Measurements from ENCODE around the gene ARHGEF39. TPM values are rescaled to one million over a fixed set of nuclear protein-coding genes. Genes with fewer than 3 reads are reported as not detected.

Gene ARHGEF39
- total and polyA plus RNA-seq, 10 of the 15 experiments (the other 5 are each of a cell fraction or from before 2014, with no cell fraction given) = 2.0 to 28.9 (median 13.2) TPM

DNA sequence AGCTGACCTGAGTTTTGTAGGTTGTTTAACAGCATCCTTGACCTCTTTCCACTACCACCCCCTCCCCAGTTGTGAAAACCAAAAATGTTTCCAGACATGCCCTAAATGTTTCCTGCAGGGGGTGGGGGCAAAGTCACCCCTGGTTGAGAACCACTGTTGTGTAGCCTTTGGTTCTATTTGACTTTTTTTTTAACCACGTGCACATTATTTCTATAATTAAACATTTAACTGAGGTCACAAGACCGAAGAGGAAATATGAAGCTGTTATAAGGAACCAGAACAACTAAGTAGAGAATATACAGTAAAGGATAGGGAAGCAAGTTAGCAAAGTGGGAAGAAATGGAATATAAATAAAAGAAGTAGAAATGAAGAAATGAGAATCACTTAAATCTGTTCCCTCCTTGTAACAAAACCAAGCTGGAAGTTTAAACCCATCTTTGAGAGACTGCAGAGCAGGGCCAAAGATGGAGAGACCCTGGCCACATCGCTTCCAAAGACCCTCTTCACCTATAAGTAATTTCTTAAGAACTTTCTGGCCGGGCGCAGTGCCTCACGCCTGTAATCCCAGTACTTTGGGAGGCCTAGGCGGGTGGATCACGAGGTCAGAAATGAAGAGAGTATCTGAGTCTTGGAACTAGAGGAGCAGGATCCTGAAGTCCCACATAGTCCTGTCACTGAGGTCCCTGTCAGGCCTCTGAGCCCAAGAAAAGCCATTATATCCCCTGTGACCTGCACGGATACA lies 28.7 kb downstream of the ARHGEF39 start (continued):
- TF ChIP-seq, protein P1, sequence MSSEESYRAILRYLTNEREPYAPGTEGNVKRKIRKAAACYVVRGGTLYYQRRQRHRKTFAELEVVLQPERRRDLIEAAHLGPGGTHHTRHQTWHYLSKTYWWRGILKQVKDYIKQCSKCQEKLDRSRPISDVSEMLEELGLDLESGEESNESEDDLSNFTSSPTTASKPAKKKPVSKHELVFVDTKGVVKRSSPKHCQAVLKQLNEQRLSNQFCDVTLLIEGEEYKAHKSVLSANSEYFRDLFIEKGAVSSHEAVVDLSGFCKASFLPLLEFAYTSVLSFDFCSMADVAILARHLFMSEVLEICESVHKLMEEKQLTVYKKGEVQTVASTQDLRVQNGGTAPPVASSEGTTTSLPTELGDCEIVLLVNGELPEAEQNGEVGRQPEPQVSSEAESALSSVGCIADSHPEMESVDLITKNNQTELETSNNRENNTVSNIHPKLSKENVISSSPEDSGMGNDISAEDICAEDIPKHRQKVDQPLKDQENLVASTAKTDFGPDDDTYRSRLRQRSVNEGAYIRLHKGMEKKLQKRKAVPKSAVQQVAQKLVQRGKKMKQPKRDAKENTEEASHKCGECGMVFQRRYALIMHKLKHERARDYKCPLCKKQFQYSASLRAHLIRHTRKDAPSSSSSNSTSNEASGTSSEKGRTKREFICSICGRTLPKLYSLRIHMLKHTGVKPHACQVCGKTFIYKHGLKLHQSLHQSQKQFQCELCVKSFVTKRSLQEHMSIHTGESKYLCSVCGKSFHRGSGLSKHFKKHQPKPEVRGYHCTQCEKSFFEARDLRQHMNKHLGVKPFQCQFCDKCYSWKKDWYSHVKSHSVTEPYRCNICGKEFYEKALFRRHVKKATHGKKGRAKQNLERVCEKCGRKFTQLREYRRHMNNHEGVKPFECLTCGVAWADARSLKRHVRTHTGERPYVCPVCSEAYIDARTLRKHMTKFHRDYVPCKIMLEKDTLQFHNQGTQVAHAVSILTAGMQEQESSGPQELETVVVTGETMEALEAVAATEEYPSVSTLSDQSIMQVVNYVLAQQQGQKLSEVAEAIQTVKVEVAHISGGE (CRISPR knock-in tag; IDR thresholded peaks at IDR 0.05) = no peak
- TF ChIP-seq MTA2 (IDR thresholded peaks at IDR 0.05; ENCODE audit: low read depth) = no peak
- TF ChIP-seq YBX1 (IDR thresholded peaks at IDR 0.05) = no peak
- TF ChIP-seq JUNB (IDR thresholded peaks at IDR 0.05) = 0 out of 2 replicates have a peak, but pooled peaks have one; percentile 10
- TF ChIP-seq, protein P2, sequence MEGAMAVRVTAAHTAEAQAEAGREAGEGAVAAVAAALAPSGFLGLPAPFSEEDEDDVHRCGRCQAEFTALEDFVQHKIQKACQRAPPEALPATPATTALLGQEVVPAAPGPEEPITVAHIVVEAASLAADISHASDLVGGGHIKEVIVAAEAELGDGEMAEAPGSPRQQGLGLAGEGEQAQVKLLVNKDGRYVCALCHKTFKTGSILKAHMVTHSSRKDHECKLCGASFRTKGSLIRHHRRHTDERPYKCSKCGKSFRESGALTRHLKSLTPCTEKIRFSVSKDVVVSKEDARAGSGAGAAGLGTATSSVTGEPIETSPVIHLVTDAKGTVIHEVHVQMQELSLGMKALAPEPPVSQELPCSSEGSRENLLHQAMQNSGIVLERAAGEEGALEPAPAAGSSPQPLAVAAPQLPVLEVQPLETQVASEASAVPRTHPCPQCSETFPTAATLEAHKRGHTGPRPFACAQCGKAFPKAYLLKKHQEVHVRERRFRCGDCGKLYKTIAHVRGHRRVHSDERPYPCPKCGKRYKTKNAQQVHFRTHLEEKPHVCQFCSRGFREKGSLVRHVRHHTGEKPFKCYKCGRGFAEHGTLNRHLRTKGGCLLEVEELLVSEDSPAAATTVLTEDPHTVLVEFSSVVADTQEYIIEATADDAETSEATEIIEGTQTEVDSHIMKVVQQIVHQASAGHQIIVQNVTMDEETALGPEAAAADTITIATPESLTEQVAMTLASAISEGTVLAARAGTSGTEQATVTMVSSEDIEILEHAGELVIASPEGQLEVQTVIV (IDR thresholded peaks at IDR 0.05; ENCODE audit: borderline replicate concordance, partially characterized antibody) = no peak
- no peak for TF ChIP-seq KDM1A (IDR thresholded peaks at IDR 0.05; ENCODE audit: borderline replicate concordance)
- TF ChIP-seq YY1 (IDR thresholded peaks at IDR 0.05; ENCODE audit: low read depth, low read length) = no peak
- no peak for TF ChIP-seq JUND (IDR thresholded peaks at IDR 0.05; ENCODE audit: low read depth, low read length)
- TF ChIP-seq, protein P3, sequence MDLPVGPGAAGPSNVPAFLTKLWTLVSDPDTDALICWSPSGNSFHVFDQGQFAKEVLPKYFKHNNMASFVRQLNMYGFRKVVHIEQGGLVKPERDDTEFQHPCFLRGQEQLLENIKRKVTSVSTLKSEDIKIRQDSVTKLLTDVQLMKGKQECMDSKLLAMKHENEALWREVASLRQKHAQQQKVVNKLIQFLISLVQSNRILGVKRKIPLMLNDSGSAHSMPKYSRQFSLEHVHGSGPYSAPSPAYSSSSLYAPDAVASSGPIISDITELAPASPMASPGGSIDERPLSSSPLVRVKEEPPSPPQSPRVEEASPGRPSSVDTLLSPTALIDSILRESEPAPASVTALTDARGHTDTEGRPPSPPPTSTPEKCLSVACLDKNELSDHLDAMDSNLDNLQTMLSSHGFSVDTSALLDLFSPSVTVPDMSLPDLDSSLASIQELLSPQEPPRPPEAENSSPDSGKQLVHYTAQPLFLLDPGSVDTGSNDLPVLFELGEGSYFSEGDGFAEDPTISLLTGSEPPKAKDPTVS (IDR thresholded peaks at IDR 0.05; ENCODE audit: low read depth, low read length) = no peak
- TF ChIP-seq, protein P4, sequence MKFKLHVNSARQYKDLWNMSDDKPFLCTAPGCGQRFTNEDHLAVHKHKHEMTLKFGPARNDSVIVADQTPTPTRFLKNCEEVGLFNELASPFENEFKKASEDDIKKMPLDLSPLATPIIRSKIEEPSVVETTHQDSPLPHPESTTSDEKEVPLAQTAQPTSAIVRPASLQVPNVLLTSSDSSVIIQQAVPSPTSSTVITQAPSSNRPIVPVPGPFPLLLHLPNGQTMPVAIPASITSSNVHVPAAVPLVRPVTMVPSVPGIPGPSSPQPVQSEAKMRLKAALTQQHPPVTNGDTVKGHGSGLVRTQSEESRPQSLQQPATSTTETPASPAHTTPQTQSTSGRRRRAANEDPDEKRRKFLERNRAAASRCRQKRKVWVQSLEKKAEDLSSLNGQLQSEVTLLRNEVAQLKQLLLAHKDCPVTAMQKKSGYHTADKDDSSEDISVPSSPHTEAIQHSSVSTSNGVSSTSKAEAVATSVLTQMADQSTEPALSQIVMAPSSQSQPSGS (IDR thresholded peaks at IDR 0.05; ENCODE audit: low read length) = no peak
- no peak for TF ChIP-seq NFYA (IDR thresholded peaks at IDR 0.05; ENCODE audit: borderline replicate concordance, low read depth, low read length)
- no peak for TF ChIP-seq ESRRA (IDR thresholded peaks at IDR 0.05; ENCODE audit: low read length)
- no peak for TF ChIP-seq CREM (IDR thresholded peaks at IDR 0.05; ENCODE audit: low read depth)
- no peak for TF ChIP-seq TCF12 (IDR thresholded peaks at IDR 0.05; ENCODE audit: low read depth, low read length)
- no peak for TF ChIP-seq NR2C2 (IDR thresholded peaks at IDR 0.05; ENCODE audit: borderline replicate concordance, control insufficient read depth, insufficient read length, low read depth)
- no peak for TF ChIP-seq SIN3A (IDR thresholded peaks at IDR 0.05; ENCODE audit: low read depth, low read length)
- no peak for TF ChIP-seq SP1 (IDR thresholded peaks at IDR 0.05; ENCODE audit: low read depth, low read length)
- TF ChIP-seq, protein P5, sequence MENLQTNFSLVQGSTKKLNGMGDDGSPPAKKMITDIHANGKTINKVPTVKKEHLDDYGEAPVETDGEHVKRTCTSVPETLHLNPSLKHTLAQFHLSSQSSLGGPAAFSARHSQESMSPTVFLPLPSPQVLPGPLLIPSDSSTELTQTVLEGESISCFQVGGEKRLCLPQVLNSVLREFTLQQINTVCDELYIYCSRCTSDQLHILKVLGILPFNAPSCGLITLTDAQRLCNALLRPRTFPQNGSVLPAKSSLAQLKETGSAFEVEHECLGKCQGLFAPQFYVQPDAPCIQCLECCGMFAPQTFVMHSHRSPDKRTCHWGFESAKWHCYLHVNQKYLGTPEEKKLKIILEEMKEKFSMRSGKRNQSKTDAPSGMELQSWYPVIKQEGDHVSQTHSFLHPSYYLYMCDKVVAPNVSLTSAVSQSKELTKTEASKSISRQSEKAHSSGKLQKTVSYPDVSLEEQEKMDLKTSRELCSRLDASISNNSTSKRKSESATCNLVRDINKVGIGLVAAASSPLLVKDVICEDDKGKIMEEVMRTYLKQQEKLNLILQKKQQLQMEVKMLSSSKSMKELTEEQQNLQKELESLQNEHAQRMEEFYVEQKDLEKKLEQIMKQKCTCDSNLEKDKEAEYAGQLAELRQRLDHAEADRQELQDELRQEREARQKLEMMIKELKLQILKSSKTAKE (IDR thresholded peaks at IDR 0.05; ENCODE audit: low read depth, poor library complexity, severe bottlenecking) = no peak
- no peak for TF ChIP-seq POLR2AphosphoS5 (IDR thresholded peaks at IDR 0.05; ENCODE audit: low read length)
- TF ChIP-seq SUPT20H (IDR thresholded peaks at IDR 0.05; ENCODE audit: borderline replicate concordance, control insufficient read depth, low read depth, low read length) = no peak
